ENCODE measurements around the gene MYLIP. TPM values are rescaled to one million over a fixed set of nuclear protein-coding genes. Genes with fewer than 3 reads are reported as not detected.

Gene MYLIP
- polyA plus RNA-seq, 3 donors: 19.9 to 84.0 (median 28.0) TPM

DNA sequence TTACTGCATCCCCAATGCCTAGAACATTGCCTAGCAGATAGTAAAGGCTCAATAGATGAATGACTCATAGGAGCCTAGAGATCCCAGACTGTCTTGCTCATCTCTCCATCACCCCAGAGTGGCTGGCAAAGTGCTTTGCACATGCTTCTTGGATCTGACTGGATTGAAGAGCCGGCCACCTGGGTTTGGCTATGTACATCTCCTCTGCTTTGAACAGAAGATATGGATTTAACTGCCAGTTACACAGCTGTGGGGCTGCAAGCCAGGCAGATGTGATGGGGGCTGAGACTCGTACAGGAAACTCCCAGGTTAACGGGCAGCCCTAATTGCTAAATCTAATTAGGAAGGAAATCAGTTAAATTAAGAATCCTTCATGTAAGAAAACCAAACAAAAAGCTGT lies 28.6 kb downstream of the MYLIP start:
- no peak overlapping the region for H3K4me2 ChIP-seq (replicated peaks; ENCODE audit: extremely low read depth, low read length, poor library complexity, severe bottlenecking)
- peaks cover 12 to 42% of the 10 kb centered on the region in 2 donors for H3K36me3 ChIP-seq (replicated peaks in 1 of 2; ENCODE audit: control insufficient read depth in 1 of 2, insufficient read depth in 2 of 2, low read length in 2 of 2)
- no peaks in the 10 kb centered on the region for H3K79me2 ChIP-seq (ENCODE audit: insufficient read depth, low read length)
- WGBS (ENCODE audit: insufficient coverage): 100% methylated on average over 1 of the region's 3 CpGs
- Mint-ChIP-seq H3K36me3 (peaks cover 15 to 37% of the 10 kb centered on the region in 2 donors), H3K4me1 (peaks cover 5% of the 10 kb centered on the region), H3K9me3 (peaks cover 5 to 26% (median 9%) of the 10 kb centered on the region in 7 donors), H3K27ac (no peak overlapping the region), H3K4me3 (no peak overlapping the region), H3K27me3 (ENCODE audit: low read depth in 3 of 3) (peaks cover 0 to 2% (median 0%) of the 10 kb centered on the region in 3 donors)
- H3K4me3 ChIP-seq (replicated peaks in 1 of 3; ENCODE audit: low read depth in 2 of 3, low read length in 3 of 3): no peak overlapping the region
- no peaks in the 10 kb centered on the region for H4K20me1 ChIP-seq (ENCODE audit: insufficient read depth, low read length)
- H3K9me3 ChIP-seq (replicated peaks in 1 of 2; ENCODE audit: control insufficient read depth in 1 of 2, insufficient read depth in 1 of 2, low read length in 2 of 2): peaks cover 0 to 8% of the 10 kb centered on the region in 2 donors
- intact Hi-C loops (cut with micrococcal nuclease): no loop called here
- no peak overlapping the region for H2AFZ ChIP-seq (ENCODE audit: insufficient read depth, low read depth, low read length, poor library complexity, severe bottlenecking)
- DNase-seq: no peak
- H3K27ac ChIP-seq (ENCODE audit: low read depth in 1 of 2, low read length in 2 of 2): no peak overlapping the region
- H3K9ac ChIP-seq (ENCODE audit: insufficient read depth, low read length, poor library complexity, severe bottlenecking): no peak overlapping the region
- H3K4me1 ChIP-seq (ENCODE audit: control insufficient read depth in 1 of 2, insufficient read depth in 2 of 2, low read length in 2 of 2): no peaks in the 10 kb centered on the region
- TF ChIP-seq, protein P1, sequence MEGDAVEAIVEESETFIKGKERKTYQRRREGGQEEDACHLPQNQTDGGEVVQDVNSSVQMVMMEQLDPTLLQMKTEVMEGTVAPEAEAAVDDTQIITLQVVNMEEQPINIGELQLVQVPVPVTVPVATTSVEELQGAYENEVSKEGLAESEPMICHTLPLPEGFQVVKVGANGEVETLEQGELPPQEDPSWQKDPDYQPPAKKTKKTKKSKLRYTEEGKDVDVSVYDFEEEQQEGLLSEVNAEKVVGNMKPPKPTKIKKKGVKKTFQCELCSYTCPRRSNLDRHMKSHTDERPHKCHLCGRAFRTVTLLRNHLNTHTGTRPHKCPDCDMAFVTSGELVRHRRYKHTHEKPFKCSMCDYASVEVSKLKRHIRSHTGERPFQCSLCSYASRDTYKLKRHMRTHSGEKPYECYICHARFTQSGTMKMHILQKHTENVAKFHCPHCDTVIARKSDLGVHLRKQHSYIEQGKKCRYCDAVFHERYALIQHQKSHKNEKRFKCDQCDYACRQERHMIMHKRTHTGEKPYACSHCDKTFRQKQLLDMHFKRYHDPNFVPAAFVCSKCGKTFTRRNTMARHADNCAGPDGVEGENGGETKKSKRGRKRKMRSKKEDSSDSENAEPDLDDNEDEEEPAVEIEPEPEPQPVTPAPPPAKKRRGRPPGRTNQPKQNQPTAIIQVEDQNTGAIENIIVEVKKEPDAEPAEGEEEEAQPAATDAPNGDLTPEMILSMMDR (IDR thresholded peaks at IDR 0.05): no peak
- H3K27me3 ChIP-seq (ENCODE audit: control insufficient read depth in 2 of 2, insufficient read depth in 2 of 2, low read length in 2 of 2): no peaks in the 10 kb centered on the region

DNA sequence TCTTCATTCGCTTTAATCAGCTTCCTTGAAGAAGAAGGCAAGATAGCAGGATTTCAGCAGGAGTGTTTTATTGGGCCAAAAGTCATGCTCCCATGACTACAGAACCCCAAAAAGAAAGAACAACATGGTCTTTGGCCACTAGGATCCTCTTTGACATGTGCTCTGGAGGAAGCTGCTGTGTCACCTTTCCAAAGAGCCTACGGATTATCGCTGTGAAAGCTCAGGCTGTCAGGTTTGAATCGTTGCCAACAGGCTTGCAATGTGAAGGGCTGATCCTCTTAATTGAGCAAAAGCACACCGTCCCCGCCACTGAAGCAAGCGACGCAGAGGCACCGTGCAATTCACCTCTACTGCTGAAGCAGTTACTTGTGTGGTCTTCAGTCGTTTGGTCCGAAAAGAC lies 29.0 kb downstream of the MYLIP start:
- Mint-ChIP-seq H3K27ac (no peak overlapping the region), H3K36me3 (peaks cover 12 to 33% of the 10 kb centered on the region in 2 donors), H3K9me3 (peaks cover 5 to 26% (median 9%) of the 10 kb centered on the region in 7 donors), H3K4me1 (peaks cover 5% of the 10 kb centered on the region), H3K4me3 (no peak overlapping the region), H3K27me3 (ENCODE audit: low read depth in 3 of 3) (peaks cover 0 to 2% (median 0%) of the 10 kb centered on the region in 3 donors)
- Histone ChIP-seq H3K9ac (ENCODE audit: insufficient read depth, low read length, poor library complexity, severe bottlenecking) (no peak overlapping the region), H3K9me3 (replicated peaks in 1 of 2; ENCODE audit: control insufficient read depth in 1 of 2, insufficient read depth in 1 of 2, low read length in 2 of 2) (peaks cover 0 to 8% of the 10 kb centered on the region in 2 donors), H2AFZ (ENCODE audit: insufficient read depth, low read depth, low read length, poor library complexity, severe bottlenecking) (no peak overlapping the region), H3K27me3 (ENCODE audit: control insufficient read depth in 2 of 2, insufficient read depth in 2 of 2, low read length in 2 of 2) (no peaks in the 10 kb centered on the region), H4K20me1 (ENCODE audit: insufficient read depth, low read length) (no peaks in the 10 kb centered on the region), H3K79me2 (ENCODE audit: insufficient read depth, low read length) (no peaks in the 10 kb centered on the region), H3K4me3 (replicated peaks in 1 of 3; ENCODE audit: low read depth in 2 of 3, low read length in 3 of 3) (no peak overlapping the region), H3K4me2 (replicated peaks; ENCODE audit: extremely low read depth, low read length, poor library complexity, severe bottlenecking) (no peak overlapping the region), H3K27ac (ENCODE audit: low read depth in 1 of 2, low read length in 2 of 2) (no peak overlapping the region), H3K4me1 (ENCODE audit: control insufficient read depth in 1 of 2, insufficient read depth in 2 of 2, low read length in 2 of 2) (no peaks in the 10 kb centered on the region), H3K36me3 (replicated peaks in 1 of 2; ENCODE audit: control insufficient read depth in 1 of 2, insufficient read depth in 2 of 2, low read length in 2 of 2) (peaks cover 12 to 38% of the 10 kb centered on the region in 2 donors)
- TF ChIP-seq, protein P1 (IDR thresholded peaks at IDR 0.05): no peak
- intact Hi-C loops (cut with micrococcal nuclease): no loop called here
- 53% methylated on average over 9 of the region's 11 CpGs for WGBS (ENCODE audit: insufficient coverage)
- no peak for DNase-seq
